Measurements from ENCODE around the gene NPHS2.
"Not testable (repeated sequence)": the region's sequence is repeated elsewhere in the genome, so short reads cannot be mapped to it uniquely, and the experiment has no call there.

Gene NPHS2

GRCh38 chr1:179545321-179545720, 30.4 kb downstream of the NPHS2 start:
- DNase-seq, result no peak

- DNase-seq, result no peak
Measured at GRCh38 chr1:179541774-179542173, 34.0 kb downstream of the NPHS2 start.

- DNase-seq, result no peak
Measured at GRCh38 chr1:179530352-179530751, 45.4 kb downstream of the NPHS2 start.

GRCh38 chr1:179529482-179530195, 46.1 kb downstream of the NPHS2 start:
- DNase-seq, result no peak

- DNase-seq, result not testable (repeated sequence)
Measured at GRCh38 chr1:179518544-179518943, 57.2 kb downstream of the NPHS2 start.

GRCh38 chr1:179516976-179517705, 58.6 kb downstream of the NPHS2 start:
- no peak for DNase-seq

- DNase-seq, result no peak
Measured at GRCh38 chr1:179510038-179510437, 65.7 kb downstream of the NPHS2 start.

- DNase-seq, result no peak
Measured at GRCh38 chr1:179509384-179509783, 66.4 kb downstream of the NPHS2 start.

GRCh38 chr1:179506199-179506598, 69.5 kb downstream of the NPHS2 start:
- DNase-seq, result no peak

Data from activated CD4-positive, alpha-beta T cell treated with anti-CD3 and anti-CD28 coated beads for 48 hours (primary cell).